GM18511 (cell line): ENCODE measurements around the gene ZFHX3.

Source experiments
- ATAC-seq: cut with Tn5 transposase; IDR thresholded peaks from one replicate; pipeline ENCODE4 v1.9.1; 2021; ENCODE audit warnings: mild to moderate bottlenecking, moderate library complexity; ENCODE audit not compliant: unreplicated experiment

Gene ZFHX3

GRCh38 chr16:73040735-73041402 is 7.1 kb downstream of the ZFHX3 start:
- no peak for ATAC-seq

GRCh38 chr16:73040136-73040535 is 7.8 kb downstream of the ZFHX3 start:
- ATAC-seq, result no peak

- ATAC-seq, result no peak
These were observed 9.9 kb downstream of the ZFHX3 start for GRCh38 chr16:73037845-73038570.

- ATAC-seq, result no peak
These were observed 10.6 kb downstream of the ZFHX3 start for GRCh38 chr16:73037331-73037745.

GRCh38 chr16:73036074-73036826 is 11.7 kb downstream of the ZFHX3 start:
- ATAC-seq, result peak; percentile 72

GRCh38 chr16:73034374-73034773 is 13.6 kb downstream of the ZFHX3 start:
- peak; percentile 41 for ATAC-seq

GRCh38 chr16:73033271-73033998 is 14.5 kb downstream of the ZFHX3 start:
- ATAC-seq, result no peak

- peak; percentile 26 for ATAC-seq
These were observed 15.2 kb downstream of the ZFHX3 start for GRCh38 chr16:73032541-73033270.

GRCh38 chr16:73031984-73032383 is 15.9 kb downstream of the ZFHX3 start:
- ATAC-seq, result no peak

- no peak for ATAC-seq
These were observed 16.6 kb downstream of the ZFHX3 start for GRCh38 chr16:73031155-73031866.

- ATAC-seq, result no peak
These were observed 19.1 kb downstream of the ZFHX3 start for GRCh38 chr16:73028721-73029361.

- no peak for ATAC-seq
These were observed 19.7 kb downstream of the ZFHX3 start for GRCh38 chr16:73028263-73028662.

- ATAC-seq, result no peak
These were observed 20.2 kb downstream of the ZFHX3 start for GRCh38 chr16:73027685-73028111.

- no peak for ATAC-seq
These were observed 20.9 kb downstream of the ZFHX3 start for GRCh38 chr16:73026754-73027684.

GRCh38 chr16:73025856-73026210 is 22.1 kb downstream of the ZFHX3 start:
- no peak for ATAC-seq

GRCh38 chr16:73025151-73025855 is 22.6 kb downstream of the ZFHX3 start:
- ATAC-seq, result no peak

- ATAC-seq, result no peak
These were observed 23.3 kb downstream of the ZFHX3 start for GRCh38 chr16:73024571-73025105.
